ENCODE results near the gene MYH9.
"Not testable (repeated sequence)": the region's sequence is repeated elsewhere in the genome, so short reads cannot be mapped to it uniquely, and the experiment has no call there.

The MYH9 gene

GRCh38 chr22:36282328-36282831, 105.4 kb downstream of the MYH9 start:
- in situ Hi-C loops (cut with MboI; ENCODE audit: low sequenced_read_pairs): no loop called here

- in situ Hi-C loops (cut with MboI; ENCODE audit: low sequenced_read_pairs): no loop called here
Measured at GRCh38 chr22:36281781-36282327, 105.9 kb downstream of the MYH9 start.

GRCh38 chr22:36280379-36280778, 107.4 kb downstream of the MYH9 start:
- in situ Hi-C loops (cut with MboI; ENCODE audit: low sequenced_read_pairs): no loop called here

GRCh38 chr22:36279219-36279666, 108.5 kb downstream of the MYH9 start:
- in situ Hi-C loops (cut with MboI; ENCODE audit: low sequenced_read_pairs): no loop called here

- in situ Hi-C loops (cut with MboI; ENCODE audit: low sequenced_read_pairs): no loop called here
Measured at GRCh38 chr22:36277482-36278291, 110.1 kb downstream of the MYH9 start.

- in situ Hi-C loops (cut with MboI; ENCODE audit: low sequenced_read_pairs): no loop called here
Measured at GRCh38 chr22:36274531-36274930, 113.2 kb downstream of the MYH9 start.

GRCh38 chr22:36271951-36272350, 115.8 kb downstream of the MYH9 start:
- in situ Hi-C loops (cut with MboI; ENCODE audit: low sequenced_read_pairs): not testable (repeated sequence)

GRCh38 chr22:36271231-36271630, 116.5 kb downstream of the MYH9 start:
- in situ Hi-C loops (cut with MboI; ENCODE audit: low sequenced_read_pairs): not testable (repeated sequence)

- in situ Hi-C loops (cut with MboI; ENCODE audit: low sequenced_read_pairs): no loop called here
Measured at GRCh38 chr22:36267896-36268485, 119.8 kb downstream of the MYH9 start.

GRCh38 chr22:36267058-36267457, 120.7 kb downstream of the MYH9 start:
- in situ Hi-C loops (cut with MboI; ENCODE audit: low sequenced_read_pairs): no loop called here

GRCh38 chr22:36263886-36264664, 123.7 kb downstream of the MYH9 start:
- in situ Hi-C loops (cut with MboI; ENCODE audit: low sequenced_read_pairs): not testable (repeated sequence)

GRCh38 chr22:36263216-36263673, 124.5 kb downstream of the MYH9 start:
- in situ Hi-C loops (cut with MboI; ENCODE audit: low sequenced_read_pairs): not testable (repeated sequence)

- in situ Hi-C loops (cut with MboI; ENCODE audit: low sequenced_read_pairs): not testable (repeated sequence)
Measured at GRCh38 chr22:36262307-36262706, 125.5 kb downstream of the MYH9 start.

GRCh38 chr22:36261675-36262074, 126.1 kb downstream of the MYH9 start:
- in situ Hi-C loops (cut with MboI; ENCODE audit: low sequenced_read_pairs): not testable (repeated sequence)

- in situ Hi-C loops (cut with MboI; ENCODE audit: low sequenced_read_pairs): no loop called here
Measured at GRCh38 chr22:36259615-36260300, 128.0 kb downstream of the MYH9 start.

GRCh38 chr22:36258701-36259614, 128.8 kb downstream of the MYH9 start:
- in situ Hi-C loops (cut with MboI; ENCODE audit: low sequenced_read_pairs): no loop called here

- in situ Hi-C loops (cut with MboI; ENCODE audit: low sequenced_read_pairs): no loop called here
Measured at GRCh38 chr22:36257948-36258670, 129.7 kb downstream of the MYH9 start.

- in situ Hi-C loops (cut with MboI; ENCODE audit: low sequenced_read_pairs): no loop called here
Measured at GRCh38 chr22:36257308-36257707, 130.5 kb downstream of the MYH9 start.

- in situ Hi-C loops (cut with MboI; ENCODE audit: low sequenced_read_pairs): no loop called here
Measured at GRCh38 chr22:36256478-36256877, 131.3 kb downstream of the MYH9 start.

Data from HL-60/S4 treated with retinoic acid at 250 ng/mL for 4 days and 3 days (cell line).